Mesendoderm (in vitro differentiated cells): ENCODE data around the gene LMCD1.
A peak's percentile ranks its signal among the peaks of the same experiment; 100 is the strongest.

Experiments used
- DNase-seq: peaks from one replicate; pipeline ENCODE4 v3.0.0; 2013
- H2AK5ac ChIP-seq: 2 replicates; pipeline ENCODE4 v1.6.1; 2013; ENCODE audit warnings: low read length, inconsistent platforms
- H2BK120ac ChIP-seq: 2 replicates; pipeline ENCODE4 v1.6.1; 2013; ENCODE audit warnings: low read depth, mild to moderate bottlenecking, low read length, moderate library complexity, mixed read lengths
- H2BK15ac ChIP-seq: replicated peaks from 2 replicates; pipeline ENCODE4 v1.6.1; 2013; ENCODE audit warnings: low read depth, mild to moderate bottlenecking, moderate library complexity
- H2BK5ac ChIP-seq: 2 replicates; pipeline ENCODE4 v1.6.1; 2013; ENCODE audit warnings: low read length, inconsistent platforms
- H3K18ac ChIP-seq: 2 replicates; pipeline ENCODE4 v1.6.1; 2013; ENCODE audit warnings: mild to moderate bottlenecking, low read length, mixed read lengths
- H3K23ac ChIP-seq: one replicate; pipeline ENCODE4 v1.6.1; 2013; ENCODE audit warnings: low read length
- H3K27ac ChIP-seq: 2 replicates; pipeline ENCODE4 v1.5.1; 2013; ENCODE audit warnings: low read depth, mild to moderate bottlenecking, inconsistent platforms, low read length, moderate library complexity
- H3K27me3 ChIP-seq: 2 replicates; pipeline ENCODE4 v1.6.1; 2013; ENCODE audit warnings: low read length, control low read depth, mild to moderate bottlenecking, inconsistent platforms; ENCODE audit not compliant: insufficient read depth, poor library complexity
- H3K36me3 ChIP-seq: 2 replicates; pipeline ENCODE4 v1.6.1; 2013; ENCODE audit warnings: low read length, inconsistent platforms; ENCODE audit not compliant: control insufficient read depth, insufficient read depth
- H3K4ac ChIP-seq: one replicate; pipeline ENCODE4 v1.6.1; 2013; ENCODE audit warnings: low read depth, mild to moderate bottlenecking, low read length, moderate library complexity
- H3K4me1 ChIP-seq: 2 replicates; pipeline ENCODE4 v1.6.1; 2013; ENCODE audit warnings: low read depth, low read length, inconsistent platforms; ENCODE audit not compliant: control insufficient read depth
- H3K4me2 ChIP-seq: 2 replicates; pipeline ENCODE4 v1.6.1; 2013; ENCODE audit warnings: low read length
- H3K4me3 ChIP-seq: 2 replicates; pipeline ENCODE4 v1.5.1; 2013; ENCODE audit warnings: mild to moderate bottlenecking, low read length
- H3K56ac ChIP-seq: one replicate; pipeline ENCODE4 v1.6.1; 2013; ENCODE audit warnings: low read length
- H3K79me1 ChIP-seq: 2 replicates; pipeline ENCODE4 v1.6.1; 2013; ENCODE audit warnings: low read length, inconsistent platforms
- H3K79me2 ChIP-seq: 2 replicates; pipeline ENCODE4 v1.6.1; 2013; ENCODE audit warnings: mild to moderate bottlenecking, low read length; ENCODE audit not compliant: control insufficient read depth, insufficient read depth
- H3K9ac ChIP-seq: 2 replicates; pipeline ENCODE4 v1.6.1; 2013; ENCODE audit warnings: low read length, inconsistent platforms
- H4K5ac ChIP-seq: one replicate; pipeline ENCODE4 v1.6.1; 2013; ENCODE audit warnings: low read length
- H4K8ac ChIP-seq: one replicate; pipeline ENCODE4 v1.6.1; 2013; ENCODE audit warnings: low read depth, mild to moderate bottlenecking, control low read depth, low read length, moderate library complexity
- WGBS: extraction: QIAGEN DNeasy Blood & Tissue Kit; methylation state at CpG from one replicate; pipeline ENCODE4 v1.1.7; 2013; ENCODE audit warnings: low lambda C conversion rate, missing lambda C conversion rate; ENCODE audit not compliant: insufficient coverage; ENCODE audit errors: extremely low coverage; 5-methylcytosine and 5-hydroxymethylcytosine counted together

Gene LMCD1

DNA sequence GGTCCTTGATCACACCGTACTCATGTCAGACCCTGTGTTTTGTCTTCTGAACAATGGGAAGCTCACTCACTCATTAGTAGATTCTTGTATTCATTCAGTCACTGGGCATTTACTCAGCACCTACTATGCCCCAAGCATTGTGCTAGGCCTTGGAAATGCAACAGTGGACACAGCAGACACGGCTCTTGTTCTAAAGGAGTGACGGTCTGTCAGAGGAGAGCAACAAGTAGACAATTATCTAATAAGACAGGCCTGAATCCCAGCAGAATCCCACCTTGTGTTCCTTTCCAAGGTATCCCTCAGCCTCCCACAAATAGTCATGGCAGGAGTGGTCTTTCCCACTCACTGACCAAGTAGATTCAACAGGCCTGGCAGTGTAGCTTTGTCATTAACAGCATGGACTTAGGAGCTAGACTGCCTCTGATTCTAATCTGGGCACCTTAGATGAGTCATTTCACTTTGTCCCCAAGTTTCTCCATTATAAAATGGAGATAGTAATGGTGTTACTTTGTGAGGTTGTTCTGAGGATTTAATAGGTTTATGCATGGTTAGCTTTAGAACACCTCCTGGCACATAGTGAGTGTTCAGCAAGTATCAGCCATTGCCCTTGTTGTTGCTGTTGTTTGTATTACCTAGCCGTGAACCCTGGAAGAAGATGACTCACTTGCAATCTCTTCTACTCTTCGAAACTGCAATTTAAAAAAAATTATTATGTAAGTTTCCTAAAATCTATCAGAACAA, 73.9 kb downstream of the LMCD1 start:
- H3K4me1 ChIP-seq = no peaks in the 10 kb centered on the region
- no peak overlapping the region for H2BK5ac ChIP-seq
- H2AK5ac ChIP-seq = no peak overlapping the region
- no peak overlapping the region for H3K9ac ChIP-seq
- peak; percentile 19 for DNase-seq
- no peak overlapping the region for H3K56ac ChIP-seq
- no peaks in the 10 kb centered on the region for H3K36me3 ChIP-seq
- H3K27ac ChIP-seq = no peak overlapping the region
- no peaks in the 10 kb centered on the region for H3K27me3 ChIP-seq
- H4K8ac ChIP-seq = no peak overlapping the region
- H3K4ac ChIP-seq = no peak overlapping the region
- H3K18ac ChIP-seq = no peak overlapping the region
- no peaks in the 10 kb centered on the region for H3K79me1 ChIP-seq
- no peak overlapping the region for H2BK120ac ChIP-seq
- H2BK15ac ChIP-seq = no peak overlapping the region
- H3K23ac ChIP-seq = no peak overlapping the region
- H3K4me2 ChIP-seq = no peak overlapping the region
- no CpG with 5 or more reads among the region's 5 CpGs for WGBS
- H4K5ac ChIP-seq = no peak overlapping the region
- no peak overlapping the region for H3K4me3 ChIP-seq
- H3K79me2 ChIP-seq = no peaks in the 10 kb centered on the region

DNA sequence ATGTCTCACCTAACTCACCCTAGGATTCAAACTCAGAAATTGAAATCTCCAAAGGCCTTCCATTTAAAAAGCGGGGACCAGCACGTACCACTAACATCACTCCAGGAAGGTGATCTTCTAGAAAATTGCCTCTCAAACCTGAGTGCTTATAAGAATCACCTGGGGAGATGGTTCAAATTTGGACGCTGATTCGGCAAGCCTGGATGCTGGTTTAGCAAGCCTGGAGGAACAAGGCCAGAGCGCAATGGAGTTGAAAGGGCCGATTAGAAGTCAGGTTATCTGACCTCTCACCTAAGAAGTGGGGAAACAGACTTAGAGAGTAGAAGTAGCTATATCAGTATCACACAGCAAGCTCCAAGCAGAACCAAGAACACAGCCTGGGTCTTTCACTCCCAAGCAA, 74.8 kb downstream of the LMCD1 start:
- H4K8ac ChIP-seq = no peak overlapping the region
- H3K4me3 ChIP-seq = no peak overlapping the region
- H3K18ac ChIP-seq = no peak overlapping the region
- H2BK5ac ChIP-seq = no peak overlapping the region
- no peak overlapping the region for H3K4me2 ChIP-seq
- H3K36me3 ChIP-seq = no peaks in the 10 kb centered on the region
- no peak overlapping the region for H3K4ac ChIP-seq
- H3K27me3 ChIP-seq = no peaks in the 10 kb centered on the region
- no peak for DNase-seq
- WGBS = no CpG with 5 or more reads among the region's 6 CpGs
- H2BK15ac ChIP-seq = no peak overlapping the region
- H3K9ac ChIP-seq = no peak overlapping the region
- no peaks in the 10 kb centered on the region for H3K79me2 ChIP-seq
- no peak overlapping the region for H4K5ac ChIP-seq
- no peak overlapping the region for H3K23ac ChIP-seq
- no peaks in the 10 kb centered on the region for H3K79me1 ChIP-seq
- no peak overlapping the region for H3K56ac ChIP-seq
- no peaks in the 10 kb centered on the region for H3K4me1 ChIP-seq
- no peak overlapping the region for H3K27ac ChIP-seq
- H2BK120ac ChIP-seq = no peak overlapping the region
- H2AK5ac ChIP-seq = no peak overlapping the region

DNA sequence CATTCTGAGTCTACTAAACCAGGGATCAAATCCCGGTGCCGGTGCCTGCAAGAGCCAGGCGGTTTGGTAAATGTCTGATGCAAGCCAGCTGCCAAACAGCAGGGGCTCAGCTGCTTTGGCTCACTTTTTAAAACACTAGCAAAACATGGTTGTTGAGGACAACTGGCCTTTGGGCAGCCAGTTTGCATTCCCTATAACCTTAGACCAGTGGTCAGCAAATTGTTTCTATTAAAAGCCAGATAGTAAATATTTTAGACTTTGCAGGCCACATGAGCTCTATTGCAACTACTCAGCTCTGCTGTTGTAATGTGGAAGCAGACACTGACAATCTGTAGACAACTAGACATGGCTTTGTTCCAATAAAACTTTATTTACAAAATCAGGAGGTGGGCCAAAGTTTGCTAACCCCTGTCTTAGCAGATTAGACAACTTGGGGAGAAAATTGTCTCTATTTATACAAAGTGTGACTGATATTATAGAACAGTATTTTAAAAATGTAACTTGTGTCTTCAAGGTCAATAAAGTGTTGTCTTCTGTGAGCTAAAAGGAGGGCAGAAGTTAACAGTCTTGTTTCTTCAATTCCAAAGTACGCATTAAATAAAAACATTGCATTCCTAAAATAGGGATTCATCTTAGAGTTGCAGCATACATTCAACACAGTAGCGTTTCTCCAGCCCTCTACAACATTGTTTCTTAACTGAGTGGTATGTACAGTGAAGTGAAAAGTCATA, 75.4 kb downstream of the LMCD1 start:
- Histone ChIP-seq H3K9ac (no peak overlapping the region), H3K27ac (no peak overlapping the region), H3K4ac (no peak overlapping the region), H3K79me2 (no peaks in the 10 kb centered on the region), H2BK15ac (no peak overlapping the region), H3K36me3 (no peaks in the 10 kb centered on the region), H3K4me2 (no peak overlapping the region), H4K5ac (no peak overlapping the region), H3K27me3 (no peaks in the 10 kb centered on the region), H4K8ac (no peak overlapping the region), H3K79me1 (no peaks in the 10 kb centered on the region), H2AK5ac (no peak overlapping the region), H3K18ac (no peak overlapping the region), H3K4me1 (no peaks in the 10 kb centered on the region), H2BK120ac (no peak overlapping the region), H3K23ac (no peak overlapping the region), H3K56ac (no peak overlapping the region), H3K4me3 (no peak overlapping the region), H2BK5ac (no peak overlapping the region)
- DNase-seq = no peak
- WGBS = no CpG with 5 or more reads among the region's 5 CpGs

DNA sequence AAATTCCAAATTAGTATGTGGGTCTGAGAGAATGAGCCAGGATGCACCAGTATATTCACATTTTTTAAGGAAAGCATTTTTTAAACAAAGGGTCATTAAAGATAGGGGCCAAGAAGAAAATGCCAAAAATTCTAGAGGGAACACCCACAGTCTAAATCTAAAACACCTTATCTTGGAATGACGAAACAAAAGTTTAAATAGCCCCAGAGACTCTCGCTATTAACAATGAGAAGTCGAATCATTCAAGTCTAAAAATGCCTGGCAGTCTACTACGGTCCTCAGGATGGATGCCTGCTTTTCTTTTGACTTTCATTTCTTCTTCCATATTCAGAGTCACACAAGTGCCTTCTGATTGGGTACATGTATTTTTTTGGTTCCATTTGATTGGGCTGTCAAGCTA, 76.7 kb downstream of the LMCD1 start:
- no peak overlapping the region for H2BK120ac ChIP-seq
- no peak overlapping the region for H3K4me3 ChIP-seq
- no peak overlapping the region for H2AK5ac ChIP-seq
- H3K4ac ChIP-seq = no peak overlapping the region
- H2BK5ac ChIP-seq = no peak overlapping the region
- no peak overlapping the region for H4K8ac ChIP-seq
- no peak overlapping the region for H3K56ac ChIP-seq
- no peak overlapping the region for H2BK15ac ChIP-seq
- no peak overlapping the region for H3K18ac ChIP-seq
- H3K27ac ChIP-seq = no peak overlapping the region
- no peaks in the 10 kb centered on the region for H3K79me1 ChIP-seq
- no peaks in the 10 kb centered on the region for H3K36me3 ChIP-seq
- no peak overlapping the region for H4K5ac ChIP-seq
- H3K79me2 ChIP-seq = no peaks in the 10 kb centered on the region
- no peaks in the 10 kb centered on the region for H3K4me1 ChIP-seq
- no peak overlapping the region for H3K23ac ChIP-seq
- no peaks in the 10 kb centered on the region for H3K27me3 ChIP-seq
- no CpG with 5 or more reads among the region's 4 CpGs for WGBS
- no peak overlapping the region for H3K4me2 ChIP-seq
- no peak for DNase-seq
- H3K9ac ChIP-seq = no peak overlapping the region

- no peaks in the 10 kb centered on the region for H3K27me3 ChIP-seq
- no peak overlapping the region for H2BK120ac ChIP-seq
- H3K36me3 ChIP-seq = no peaks in the 10 kb centered on the region
- H3K9ac ChIP-seq = no peak overlapping the region
- no peak overlapping the region for H3K4me2 ChIP-seq
- no peaks in the 10 kb centered on the region for H3K79me1 ChIP-seq
- no peak overlapping the region for H2AK5ac ChIP-seq
- H3K79me2 ChIP-seq = no peaks in the 10 kb centered on the region
- no peak overlapping the region for H3K56ac ChIP-seq
- H2BK5ac ChIP-seq = no peak overlapping the region
- no peak overlapping the region for H4K5ac ChIP-seq
- no peak overlapping the region for H3K4me3 ChIP-seq
- H3K18ac ChIP-seq = no peak overlapping the region
- H3K23ac ChIP-seq = no peak overlapping the region
- no peak overlapping the region for H3K27ac ChIP-seq
- DNase-seq = no peak
- no peak overlapping the region for H3K4ac ChIP-seq
- no peak overlapping the region for H2BK15ac ChIP-seq
- H4K8ac ChIP-seq = no peak overlapping the region
- no CpG with 5 or more reads among the region's 5 CpGs for WGBS
- no peaks in the 10 kb centered on the region for H3K4me1 ChIP-seq
These were observed 77.5 kb downstream of the LMCD1 start for GRCh38 chr3:8579096-8579495.
